HG02798 (cell line): ENCODE results near the gene NCOA1.

Experiments used
- ATAC-seq: cut with Tn5 transposase; IDR thresholded peaks from one replicate; pipeline ENCODE4 v1.9.1; 2021; ENCODE audit warnings: mild to moderate bottlenecking; ENCODE audit not compliant: unreplicated experiment, poor library complexity

NCOA1 gene

GRCh38 chr2:24723665-24724064 is 232.6 kb downstream of the NCOA1 start:
- no peak for ATAC-seq

GRCh38 chr2:24724111-24724775 is 233.2 kb downstream of the NCOA1 start:
- ATAC-seq, result no peak

- ATAC-seq, result no peak
These were observed 234.9 kb downstream of the NCOA1 start for GRCh38 chr2:24725956-24726355.

GRCh38 chr2:24730481-24730880 is 239.4 kb downstream of the NCOA1 start:
- ATAC-seq, result no peak

- no peak for ATAC-seq
These were observed 240.0 kb downstream of the NCOA1 start for GRCh38 chr2:24731040-24731439.

GRCh38 chr2:24731923-24732322 is 240.9 kb downstream of the NCOA1 start:
- ATAC-seq, result no peak

- no peak for ATAC-seq
These were observed 243.7 kb downstream of the NCOA1 start for GRCh38 chr2:24734741-24735140.

GRCh38 chr2:24739354-24740025 is 248.4 kb downstream of the NCOA1 start:
- ATAC-seq, result no peak

GRCh38 chr2:24740142-24740541 is 249.1 kb downstream of the NCOA1 start:
- no peak for ATAC-seq

GRCh38 chr2:24742730-24743129 is 251.7 kb downstream of the NCOA1 start:
- no peak for ATAC-seq

GRCh38 chr2:24743924-24744323 is 252.9 kb downstream of the NCOA1 start:
- ATAC-seq, result no peak

GRCh38 chr2:24744356-24744755 is 253.3 kb downstream of the NCOA1 start:
- no peak for ATAC-seq

- ATAC-seq, result no peak
These were observed 254.8 kb downstream of the NCOA1 start for GRCh38 chr2:24745825-24746224.

GRCh38 chr2:24747299-24747698 is 256.2 kb downstream of the NCOA1 start:
- no peak for ATAC-seq

- ATAC-seq, result no peak
These were observed 258.1 kb downstream of the NCOA1 start for GRCh38 chr2:24749069-24749691.

GRCh38 chr2:24754985-24755705 is 264.1 kb downstream of the NCOA1 start:
- no peak for ATAC-seq

GRCh38 chr2:24756789-24757188 is 265.7 kb downstream of the NCOA1 start:
- no peak for ATAC-seq

- ATAC-seq, result no peak
These were observed 270.8 kb downstream of the NCOA1 start for GRCh38 chr2:24761866-24762265.

- ATAC-seq, result no peak
These were observed 271.5 kb downstream of the NCOA1 start for GRCh38 chr2:24762518-24762917.

- ATAC-seq, result no peak
These were observed 272.8 kb downstream of the NCOA1 start for GRCh38 chr2:24763843-24764242.

GRCh38 chr2:24766609-24767008 is 275.6 kb downstream of the NCOA1 start:
- ATAC-seq, result no peak
